Mesothelial cell of epicardium (in vitro differentiated cells): ENCODE results near the gene XIRP2. TPM values are rescaled to one million over a fixed set of nuclear protein-coding genes. Genes with fewer than 3 reads are reported as not detected.
"Not testable (repeated sequence)": the region's sequence is repeated elsewhere in the genome, so short reads cannot be mapped to it uniquely, and the experiment has no call there.

Source experiments
- DNase-seq, 2 experiments: peaks; one replicate each; pipeline ENCODE4 v3.0.0; 2021; ENCODE audit warnings: low spot score in 2 of 2; ENCODE audit not compliant: unreplicated experiment in 2 of 2
- H3K27ac Mint-ChIP-seq: 2 replicates; pipeline ENCODE4 v1.8.0; 2021; ENCODE audit warnings: mixed read lengths
- H3K27me3 Mint-ChIP-seq: 2 replicates; pipeline ENCODE4 v1.8.0; 2021; ENCODE audit warnings: low read depth, mixed read lengths
- H3K36me3 Mint-ChIP-seq: 2 replicates; pipeline ENCODE4 v1.8.0; 2021; ENCODE audit warnings: mixed read lengths
- H3K4me1 Mint-ChIP-seq: 2 replicates; pipeline ENCODE4 v1.8.0; 2021; ENCODE audit warnings: mixed read lengths
- H3K4me3 Mint-ChIP-seq: 2 replicates; pipeline ENCODE4 v1.8.0; 2021; ENCODE audit warnings: mild to moderate bottlenecking, moderate library complexity, mixed read lengths
- H3K9me3 Mint-ChIP-seq: 2 replicates; pipeline ENCODE4 v1.8.0; 2021; ENCODE audit warnings: mixed read lengths
- CTCF ChIP-seq: fragments of 200-600 bp; sonication (generic); IDR thresholded peaks from one replicate; pipeline ENCODE4 v1.5.0; 2021; ENCODE audit warnings: antibody characterized with exemption; ENCODE audit not compliant: unreplicated experiment
- total RNA-seq: library from RNA; stranded (reverse); gene quantifications from 3 replicates; pipeline ENCODE4 v1.2.1, GENCODE V29; 2021

Gene XIRP2
- total RNA-seq, 1 donor from 2014 or later, result not detected

GRCh38 chr2:167069855-167070254 is 181.6 kb downstream of the XIRP2 start:
- TF ChIP-seq CTCF, result no peak
- Mint-ChIP-seq H3K4me1 (no peaks in the 10 kb centered on the region), H3K9me3 (peaks cover 7% of the 10 kb centered on the region), H3K27ac (no peak overlapping the region), H3K27me3 (no peaks in the 10 kb centered on the region), H3K4me3 (no peak overlapping the region), H3K36me3 (no peaks in the 10 kb centered on the region)
- no peak for DNase-seq

DNA sequence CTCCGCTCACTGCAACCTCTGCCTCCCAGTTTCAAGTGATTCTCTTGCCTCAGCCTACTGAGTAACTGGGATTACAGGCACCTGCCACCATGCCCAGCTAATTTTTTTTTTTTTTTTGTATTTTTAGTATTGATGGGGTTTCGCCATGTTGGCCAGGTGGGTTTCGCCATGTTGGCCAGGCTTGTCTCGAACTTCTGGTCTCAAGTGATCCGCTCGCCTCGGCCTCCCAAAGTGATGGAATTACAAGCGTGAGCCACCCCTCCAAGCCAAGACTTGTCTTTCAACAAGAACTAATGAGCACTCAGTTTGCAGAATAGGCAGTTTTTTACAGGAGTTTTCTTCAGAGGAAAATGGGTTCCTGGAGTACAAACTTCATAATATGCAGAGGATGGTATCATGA is 187.4 kb downstream of the XIRP2 start:
- DNase-seq, H3K4me3 Mint-ChIP-seq, H3K9me3 Mint-ChIP-seq, H3K36me3 Mint-ChIP-seq, H3K27ac Mint-ChIP-seq, H3K4me1 Mint-ChIP-seq, H3K27me3 Mint-ChIP-seq: not testable (repeated sequence)

- not testable (repeated sequence) for H3K4me1 Mint-ChIP-seq, H3K4me3 Mint-ChIP-seq, H3K27ac Mint-ChIP-seq, DNase-seq, H3K27me3 Mint-ChIP-seq, H3K36me3 Mint-ChIP-seq
- peaks cover 32% of the 10 kb centered on the region for H3K9me3 Mint-ChIP-seq
These were observed 210.7 kb downstream of the XIRP2 start for GRCh38 chr2:167098931-167099330.

- DNase-seq, result no peak
- TF ChIP-seq CTCF, result no peak
- Mint-ChIP-seq H3K36me3 (no peaks in the 10 kb centered on the region), H3K27ac (no peak overlapping the region), H3K4me1 (peaks cover 5% of the 10 kb centered on the region), H3K9me3 (peaks cover 27% of the 10 kb centered on the region), H3K27me3 (no peaks in the 10 kb centered on the region), H3K4me3 (no peak overlapping the region)
These were observed 212.2 kb downstream of the XIRP2 start for GRCh38 chr2:167100506-167100905.

DNA sequence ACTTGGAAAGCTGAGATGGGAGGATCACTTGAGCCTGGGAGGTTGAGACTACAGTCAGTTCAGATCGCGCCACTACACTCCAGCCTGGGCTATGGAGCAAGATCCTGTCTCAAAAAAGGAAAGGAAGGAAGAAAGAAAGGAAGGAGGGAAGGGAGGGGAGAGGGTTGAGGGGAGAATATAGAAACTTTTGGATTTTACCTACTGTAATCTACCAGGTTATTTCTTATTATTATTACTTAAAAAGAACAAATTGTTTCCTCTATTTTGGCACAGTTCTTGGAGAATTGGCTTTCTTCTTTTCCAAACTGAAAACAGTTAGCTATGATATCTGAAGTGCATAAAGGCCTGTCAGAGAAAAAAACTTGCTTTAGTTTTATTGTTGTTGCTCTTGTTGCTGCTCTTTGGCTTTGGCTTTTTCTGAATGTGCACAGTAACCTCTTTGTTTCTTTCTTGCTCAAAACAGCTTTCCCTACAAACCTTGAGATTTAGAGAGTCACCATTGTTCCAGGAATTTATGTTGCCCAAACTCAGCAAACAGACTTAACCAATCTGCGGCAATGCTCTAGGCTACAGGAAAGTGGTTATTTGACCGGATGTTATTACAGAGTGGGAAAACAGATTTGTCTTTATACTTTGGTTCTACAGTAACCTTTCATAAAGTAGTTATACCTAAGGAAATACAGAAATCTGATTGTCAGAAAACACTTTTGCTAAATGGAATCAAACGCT is 214.9 kb downstream of the XIRP2 start:
- Mint-ChIP-seq H3K4me3 (no peak overlapping the region), H3K27me3 (no peaks in the 10 kb centered on the region), H3K9me3 (peaks cover 14% of the 10 kb centered on the region), H3K27ac (no peak overlapping the region), H3K4me1 (peaks cover 5% of the 10 kb centered on the region), H3K36me3 (no peaks in the 10 kb centered on the region)
- DNase-seq, result no peak
- TF ChIP-seq CTCF, result no peak

DNA sequence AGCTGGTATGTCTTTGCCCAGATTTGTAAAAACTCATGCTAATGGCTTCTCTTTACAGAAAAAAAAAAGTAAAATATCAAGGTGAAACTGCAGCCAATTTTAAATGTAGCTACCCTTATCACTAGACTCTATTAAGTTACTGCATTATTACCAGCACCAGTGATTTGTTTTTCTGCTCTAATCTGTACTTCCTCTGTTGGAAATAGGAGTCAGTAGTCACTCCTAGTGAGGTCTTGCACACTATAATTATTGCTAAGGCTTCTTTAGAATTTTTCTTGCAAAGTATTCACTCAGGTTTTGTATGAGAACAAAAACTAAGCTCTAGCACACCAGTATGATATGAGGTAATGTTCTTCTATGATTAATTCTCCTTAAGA is 215.5 kb downstream of the XIRP2 start:
- Mint-ChIP-seq H3K9me3 (peaks cover 13% of the 10 kb centered on the region), H3K27me3 (no peaks in the 10 kb centered on the region), H3K4me3 (no peak overlapping the region), H3K4me1 (peaks cover 5% of the 10 kb centered on the region), H3K27ac (no peak overlapping the region), H3K36me3 (no peaks in the 10 kb centered on the region)
- DNase-seq, result no peak
- TF ChIP-seq CTCF, result no peak

- peaks cover 13% of the 10 kb centered on the region for H3K9me3 Mint-ChIP-seq
- H3K4me1 Mint-ChIP-seq, result peaks cover 5% of the 10 kb centered on the region
- no peak for DNase-seq
- H3K36me3 Mint-ChIP-seq, result no peaks in the 10 kb centered on the region
- TF ChIP-seq CTCF, result no peak
- no peak overlapping the region for H3K4me3 Mint-ChIP-seq
- no peaks in the 10 kb centered on the region for H3K27me3 Mint-ChIP-seq
- H3K27ac Mint-ChIP-seq, result no peak overlapping the region
These were observed 216.4 kb downstream of the XIRP2 start for GRCh38 chr2:167104691-167105090.

GRCh38 chr2:167109682-167110081 is 221.4 kb downstream of the XIRP2 start:
- H3K27me3 Mint-ChIP-seq, H3K4me1 Mint-ChIP-seq, H3K36me3 Mint-ChIP-seq, H3K4me3 Mint-ChIP-seq, H3K27ac Mint-ChIP-seq, DNase-seq: not testable (repeated sequence)
- peaks cover 13% of the 10 kb centered on the region for H3K9me3 Mint-ChIP-seq
